Measurements from ENCODE around the gene TRIM66.

GRCh38 chr11:8724682-8725081, 42.2 kb upstream of the TRIM66 start:
- TF ChIP-seq NCOA1 (IDR thresholded peaks at IDR 0.05; ENCODE audit: low read depth) (no peak), JUND (IDR thresholded peaks at IDR 0.05; ENCODE audit: borderline replicate concordance, low read depth, low read length) (no peak), JUND (tag; IDR thresholded peaks at IDR 0.05; ENCODE audit: borderline replicate concordance, low read depth, low read length) (no peak)

Measured in K562 (cell line).